ENCODE measurements around the gene BCL7C. TPM values are rescaled to one million over a fixed set of nuclear protein-coding genes. Genes with fewer than 3 reads are reported as not detected.
A peak's percentile ranks its signal among the peaks of the same experiment; 100 is the strongest.

The BCL7C gene
- total RNA-seq, 1 donor from 2014 or later, result 28.8 TPM

DNA sequence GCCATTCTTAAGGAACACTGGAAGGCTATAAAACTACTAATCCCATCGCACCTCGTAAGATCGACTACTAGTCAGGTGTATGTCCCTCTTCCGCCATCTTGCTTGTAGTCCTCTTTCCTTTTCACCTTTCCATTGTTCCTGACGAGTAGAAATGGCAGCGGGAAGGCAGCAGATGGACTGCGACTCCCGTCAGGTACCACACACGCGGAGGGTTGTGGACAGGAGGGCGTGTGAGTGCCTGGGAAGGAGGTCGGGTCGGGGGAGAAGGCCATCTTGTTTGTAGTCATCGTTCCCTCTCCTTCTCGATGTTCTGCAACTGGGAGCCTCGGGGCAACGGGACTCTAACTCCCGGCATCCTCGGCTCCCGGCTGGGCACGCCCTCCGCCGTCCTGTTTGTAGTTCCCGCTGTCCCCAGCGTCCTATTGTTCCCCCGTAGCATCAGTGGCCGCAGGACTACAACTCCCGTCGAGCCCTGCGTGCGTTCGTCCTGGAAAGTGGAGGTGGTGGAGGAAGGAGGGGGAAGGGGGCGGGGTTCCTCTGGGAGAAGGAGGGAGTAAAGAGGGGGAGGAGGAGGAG is 29.2 kb upstream of the BCL7C start:
- peak; percentile 99 for DNase-seq (ENCODE audit: low read depth, low spot score)

DNA sequence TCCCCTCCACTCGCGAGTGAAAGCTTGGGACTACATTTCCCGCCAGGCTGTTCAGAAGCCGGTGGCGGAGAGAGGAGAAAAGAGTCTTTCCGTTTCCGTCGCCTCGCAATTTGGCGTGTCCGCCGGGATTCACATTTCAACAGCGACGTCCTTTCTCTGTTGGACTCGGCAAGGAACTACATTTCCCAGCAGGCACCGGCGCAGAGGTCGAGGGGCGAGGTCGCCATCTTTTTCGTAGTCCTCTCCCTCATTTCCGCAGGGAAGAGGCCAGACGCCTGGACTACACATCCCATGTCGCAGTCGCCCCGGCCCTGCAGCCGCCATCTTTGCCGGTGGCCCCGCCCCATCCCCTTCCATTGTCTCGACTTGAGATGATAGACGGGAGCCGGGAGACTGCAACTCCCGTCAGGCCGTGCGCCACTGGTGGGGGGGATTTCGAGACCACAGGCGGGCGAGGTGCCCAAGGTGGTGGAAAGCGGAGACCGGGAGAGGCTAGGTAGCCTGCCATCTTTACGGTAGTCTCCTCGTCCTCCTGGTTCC is 28.6 kb upstream of the BCL7C start:
- peak; percentile 99 for DNase-seq (ENCODE audit: low read depth, low spot score)

DNA sequence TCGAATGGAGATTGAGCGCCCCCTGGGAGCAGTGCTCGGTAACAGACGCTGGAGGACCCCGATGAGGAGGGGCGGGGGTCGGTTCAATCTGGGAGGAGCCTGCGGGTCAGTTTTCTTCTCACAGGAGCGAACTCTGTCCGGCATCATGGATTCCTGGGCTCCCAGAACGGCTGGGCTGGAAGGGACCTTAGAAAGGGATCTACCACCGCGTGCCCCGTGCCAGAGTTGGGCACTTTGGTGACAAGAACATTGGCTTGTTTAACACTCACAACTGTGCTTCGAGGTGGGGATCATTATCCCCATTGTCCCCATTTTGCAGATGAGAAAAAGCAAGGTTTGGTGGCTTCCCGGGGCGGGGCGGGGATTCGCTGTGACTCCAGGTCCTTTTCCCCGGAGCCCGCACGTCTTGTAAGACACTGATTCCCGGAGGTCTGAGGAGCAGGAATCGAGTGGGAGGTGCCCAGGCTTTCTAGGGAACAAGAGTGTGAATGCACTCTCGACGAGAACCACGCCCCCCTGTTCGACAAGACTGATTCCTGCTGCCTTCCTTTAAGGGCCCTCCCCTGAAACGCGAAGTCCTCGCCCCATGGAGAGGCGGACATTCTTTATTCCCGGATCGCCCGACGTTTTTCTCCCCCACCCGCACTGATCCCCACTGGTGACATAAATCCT is 28.0 kb upstream of the BCL7C start:
- peak; percentile 77 for DNase-seq (ENCODE audit: low read depth, low spot score)

DNA sequence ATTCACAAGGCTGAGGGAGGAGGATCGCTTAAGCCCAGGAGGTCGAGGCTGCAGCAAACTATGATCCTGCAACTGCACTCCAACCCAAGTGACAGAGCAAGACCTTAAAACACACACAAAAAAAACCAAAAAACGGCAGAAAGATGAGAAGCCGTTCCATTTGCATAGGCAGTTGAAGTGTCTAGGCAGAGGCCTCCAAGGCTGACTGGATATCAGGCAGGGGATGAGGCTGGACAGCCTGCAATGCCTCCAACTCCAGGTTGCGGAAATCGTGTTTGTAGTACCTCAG is 27.5 kb upstream of the BCL7C start:
- DNase-seq (ENCODE audit: low read depth, low spot score), result no peak

DNA sequence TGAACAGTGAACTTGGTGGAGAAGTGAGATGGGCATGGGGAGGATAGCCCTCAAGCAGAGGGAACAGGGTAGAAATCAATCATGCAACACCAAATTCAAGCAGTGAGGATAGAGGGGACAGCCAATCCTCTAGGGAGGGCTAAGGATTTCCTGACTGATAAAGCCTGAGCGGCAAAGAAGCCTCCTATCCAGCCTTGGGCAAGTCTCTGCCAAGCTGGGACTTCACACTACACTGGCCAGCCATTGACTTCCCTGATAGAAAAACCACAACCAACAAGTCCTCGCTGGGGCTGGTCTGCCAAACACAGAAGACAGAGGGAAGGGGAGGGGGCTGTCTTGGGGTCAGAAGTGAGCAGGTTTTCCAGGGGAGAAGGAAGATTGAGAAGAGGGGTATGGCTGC is 27.0 kb upstream of the BCL7C start:
- no peak for DNase-seq (ENCODE audit: low read depth, low spot score)

DNA sequence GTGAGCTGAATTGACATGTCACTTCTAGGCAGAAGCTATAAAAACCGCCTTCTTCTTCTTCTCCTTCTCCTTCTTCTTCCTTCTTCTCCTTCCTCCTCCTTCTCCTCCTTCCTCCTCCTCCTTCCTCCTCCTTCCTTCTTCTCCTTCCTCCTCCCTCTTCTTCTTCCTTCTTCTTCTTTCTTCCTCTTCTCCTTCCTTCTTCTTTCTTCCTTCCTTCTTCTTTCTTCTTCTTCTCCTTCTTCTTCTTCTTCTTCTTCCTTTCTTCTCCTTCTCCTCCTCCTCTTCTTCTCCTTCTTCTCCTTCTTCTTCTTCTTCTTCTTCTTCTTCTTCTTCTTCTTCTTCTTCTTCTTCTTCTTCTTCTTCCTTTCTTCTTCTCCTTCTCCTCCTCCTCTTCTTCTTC is 24.7 kb upstream of the BCL7C start:
- DNase-seq (ENCODE audit: low read depth, low spot score), result no peak

DNA sequence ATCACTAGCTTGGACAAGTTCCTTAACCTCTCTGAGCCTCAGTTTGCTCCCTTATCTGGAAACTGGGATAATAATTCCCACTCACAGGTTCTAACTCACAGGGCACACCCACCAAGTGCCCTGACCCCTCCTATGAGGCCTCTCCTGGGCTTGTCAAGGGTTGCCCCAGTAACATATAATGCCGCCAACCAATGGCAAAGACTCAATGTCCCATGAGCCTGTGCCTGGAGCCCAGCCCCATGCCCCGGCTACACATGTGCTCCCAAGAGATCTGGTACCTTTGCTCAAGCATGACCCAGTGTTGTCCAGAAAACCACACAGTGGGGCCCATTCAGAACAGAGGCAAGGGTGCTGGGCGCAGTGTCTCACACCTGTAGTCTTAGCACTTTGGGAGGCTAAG is 21.0 kb upstream of the BCL7C start:
- no peak for DNase-seq (ENCODE audit: low read depth, low spot score)

DNA sequence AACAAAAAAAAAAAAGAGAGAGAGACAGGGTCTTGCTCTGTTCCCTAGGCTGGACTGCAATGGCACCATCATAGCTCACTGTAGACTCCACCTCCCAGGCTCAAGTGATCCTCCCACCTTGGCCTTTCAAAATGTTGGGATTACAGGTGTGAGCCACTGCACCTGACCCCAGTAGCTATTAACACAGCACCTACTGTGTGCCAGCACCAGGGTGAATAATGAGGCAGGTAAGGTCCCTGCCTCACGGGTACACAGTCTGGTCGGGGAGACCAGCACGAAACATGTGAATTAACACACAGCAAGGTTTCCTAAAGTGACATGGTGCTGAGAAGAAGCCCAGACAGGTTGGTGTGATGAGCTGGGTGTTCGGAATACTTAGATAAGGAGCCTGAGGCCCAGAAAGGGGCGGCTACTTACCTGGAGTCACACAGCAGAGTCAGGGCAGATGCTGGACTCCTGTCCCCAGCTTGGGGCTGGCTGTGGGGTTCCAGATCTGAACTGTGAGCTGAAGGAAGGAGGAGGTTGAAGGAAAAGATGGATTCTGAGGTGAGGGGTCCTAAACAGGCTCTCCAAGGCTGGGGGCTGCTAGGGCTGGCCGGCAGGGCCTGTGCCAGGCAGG is 19.0 kb upstream of the BCL7C start:
- no peak for DNase-seq (ENCODE audit: low read depth, low spot score)

DNA sequence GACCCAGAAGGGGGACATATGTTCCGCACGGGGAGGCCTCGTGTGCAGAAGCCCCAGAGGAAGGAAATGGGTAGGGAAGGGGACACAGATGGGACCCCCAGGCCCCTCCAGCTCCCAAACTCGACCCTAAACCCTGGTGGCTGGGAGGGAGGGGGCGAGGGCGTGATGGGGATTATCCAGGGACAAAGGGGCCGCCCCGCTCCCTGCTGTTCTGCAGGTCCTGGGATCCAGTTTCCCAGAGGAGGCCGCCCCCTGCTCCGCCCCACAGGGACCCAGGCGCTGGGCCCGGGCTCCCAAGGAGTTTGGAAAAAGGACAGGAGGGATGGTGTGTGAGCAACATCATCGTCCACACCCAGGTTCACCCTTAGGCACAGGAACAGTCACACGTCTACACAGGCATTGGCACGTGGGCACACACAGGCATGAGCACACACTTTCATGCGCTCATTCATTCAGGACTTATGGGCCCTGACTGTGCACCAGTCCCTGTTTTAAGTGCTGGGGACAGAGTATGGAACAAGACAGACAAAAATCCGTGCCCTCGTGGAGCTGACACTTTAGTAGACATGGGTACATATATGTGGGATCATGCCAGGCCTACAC is 16.7 kb upstream of the BCL7C start:
- no peak for DNase-seq (ENCODE audit: low read depth, low spot score)

DNA sequence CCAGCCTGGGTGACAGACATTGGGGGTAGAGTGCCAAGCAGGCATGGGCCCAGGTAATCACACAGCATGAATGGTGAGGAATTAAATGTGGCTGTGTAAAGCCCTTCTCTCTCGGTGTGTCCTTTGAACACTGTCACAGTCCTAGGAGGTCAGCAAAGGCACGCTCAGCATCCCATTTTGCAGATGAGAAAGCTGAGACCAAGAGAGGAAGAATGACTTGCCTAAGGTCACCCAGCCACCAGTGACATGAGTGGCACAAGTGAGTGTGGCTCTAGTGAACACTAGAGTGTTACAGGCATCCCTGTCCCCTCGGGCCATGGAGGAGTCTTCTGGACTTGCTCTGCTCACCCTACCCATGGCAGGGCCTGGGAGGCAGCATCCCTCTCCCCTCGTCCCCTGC is 13.2 kb upstream of the BCL7C start:
- no peak for DNase-seq (ENCODE audit: low read depth, low spot score)

DNA sequence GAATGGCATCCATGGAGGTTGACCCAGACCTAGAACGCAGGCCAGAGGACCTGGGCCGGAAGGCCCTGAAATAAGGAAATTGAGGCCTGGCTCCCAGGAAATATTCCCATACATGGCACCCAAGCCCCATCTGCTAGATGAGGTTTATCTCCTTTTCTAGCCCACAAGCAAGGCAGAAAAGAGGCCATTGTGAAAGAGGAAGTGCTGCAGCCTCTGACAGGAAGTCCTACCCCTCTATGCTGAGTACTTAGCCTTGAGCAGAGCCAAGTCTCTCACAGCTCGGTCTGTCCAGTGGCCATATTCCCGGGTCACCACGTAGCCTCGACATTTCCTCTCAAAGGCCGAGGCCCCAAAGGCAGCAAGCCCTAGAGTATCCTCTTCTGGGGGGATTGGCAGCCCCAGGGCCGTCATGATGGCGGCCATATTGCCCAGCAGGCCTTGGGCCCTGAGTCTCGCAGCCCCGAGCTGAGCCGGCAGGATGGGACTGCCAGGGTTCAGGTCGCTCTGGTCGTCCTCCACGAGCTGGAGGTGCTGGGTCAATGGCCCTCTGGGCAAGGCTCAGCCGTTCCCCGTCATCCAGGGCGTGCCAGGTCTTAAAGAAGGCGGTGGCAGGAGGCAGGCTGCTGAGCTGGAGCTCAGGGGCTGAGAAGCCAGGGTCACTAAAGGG is 10.4 kb upstream of the BCL7C start:
- DNase-seq (ENCODE audit: low read depth, low spot score), result no peak

DNA sequence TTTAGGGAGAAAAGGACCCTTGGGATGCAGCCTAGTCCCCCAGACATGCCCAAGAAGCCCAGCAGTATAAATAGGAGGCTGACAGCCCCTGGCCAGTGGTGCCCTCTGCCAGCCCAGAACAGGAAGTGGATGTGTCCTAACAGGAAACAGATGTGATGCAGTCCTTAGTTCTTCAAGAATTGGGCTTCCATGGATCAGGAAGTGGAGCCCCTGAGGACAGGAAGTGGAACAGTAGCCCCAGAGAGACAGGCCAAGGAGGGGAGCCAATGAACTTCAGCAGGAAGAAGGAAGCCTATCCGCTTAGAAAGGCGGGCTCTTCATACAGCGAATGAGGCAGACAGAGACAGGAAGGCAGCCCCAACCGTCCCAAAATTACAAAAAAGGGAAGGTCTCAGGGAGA is 9.7 kb upstream of the BCL7C start:
- peak; percentile 60 for DNase-seq (ENCODE audit: low read depth, low spot score)

DNA sequence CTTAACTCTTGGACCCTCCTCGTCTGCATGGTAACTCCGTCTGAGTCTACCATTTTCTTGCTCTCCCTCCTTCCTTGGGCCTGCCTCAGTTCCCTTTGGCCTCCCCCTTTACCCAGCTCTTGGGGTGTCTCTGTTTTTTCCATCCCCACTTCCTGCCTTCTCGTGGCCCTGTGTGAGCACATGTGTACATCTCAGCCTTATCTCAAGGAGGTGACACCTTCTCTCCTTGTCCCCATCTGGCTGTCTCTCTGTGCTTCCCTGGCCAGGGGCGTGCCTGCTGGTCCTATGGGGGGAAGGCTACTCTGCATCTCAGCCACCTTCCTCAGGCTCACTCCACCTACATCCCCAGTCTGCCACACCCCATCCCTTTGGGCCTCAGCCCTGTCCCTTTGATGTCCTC is 9.1 kb upstream of the BCL7C start:
- DNase-seq (ENCODE audit: low read depth, low spot score), result no peak

DNA sequence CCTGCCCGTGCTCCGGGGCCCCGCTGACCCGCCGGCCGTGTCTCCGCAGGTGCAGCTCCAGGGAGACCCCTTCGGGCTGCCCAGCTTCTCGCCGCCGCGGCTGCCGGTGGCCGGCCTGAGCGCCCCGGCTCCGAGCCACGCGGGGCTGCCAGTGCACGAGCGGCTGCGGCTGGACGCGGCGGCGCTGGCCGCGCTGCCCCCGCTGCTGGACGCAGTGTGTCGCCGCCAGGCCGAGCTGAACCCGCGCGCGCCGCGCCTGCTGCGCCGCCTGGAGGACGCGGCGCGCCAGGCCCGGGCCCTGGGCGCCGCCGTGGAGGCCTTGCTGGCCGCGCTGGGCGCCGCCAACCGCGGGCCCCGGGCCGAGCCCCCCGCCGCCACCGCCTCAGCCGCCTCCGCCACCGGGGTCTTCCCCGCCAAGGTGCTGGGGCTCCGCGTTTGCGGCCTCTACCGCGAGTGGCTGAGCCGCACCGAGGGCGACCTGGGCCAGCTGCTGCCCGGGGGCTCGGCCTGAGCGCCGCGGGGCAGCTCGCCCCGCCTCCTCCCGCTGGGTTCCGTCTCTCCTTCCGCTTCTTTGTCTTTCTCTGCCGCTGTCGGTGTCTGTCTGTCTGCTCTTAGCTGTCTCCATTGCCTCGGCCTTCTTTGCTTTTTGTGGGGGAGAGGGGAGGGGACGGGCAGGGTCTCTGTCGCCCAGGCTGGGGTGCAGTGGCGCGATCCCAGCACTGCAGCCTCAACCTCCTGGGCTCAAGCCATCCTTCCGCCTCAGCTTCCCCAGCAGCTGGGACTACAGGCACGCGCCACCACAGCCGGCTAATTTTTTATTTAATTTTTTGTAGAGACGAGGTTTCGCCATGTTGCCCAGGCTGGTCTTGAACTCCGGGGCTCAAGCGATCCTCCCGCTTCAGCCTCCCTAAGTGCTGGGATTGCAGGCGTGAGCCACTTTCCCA is 8.4 kb upstream of the BCL7C start:
- no peak for DNase-seq (ENCODE audit: low read depth, low spot score)

DNA sequence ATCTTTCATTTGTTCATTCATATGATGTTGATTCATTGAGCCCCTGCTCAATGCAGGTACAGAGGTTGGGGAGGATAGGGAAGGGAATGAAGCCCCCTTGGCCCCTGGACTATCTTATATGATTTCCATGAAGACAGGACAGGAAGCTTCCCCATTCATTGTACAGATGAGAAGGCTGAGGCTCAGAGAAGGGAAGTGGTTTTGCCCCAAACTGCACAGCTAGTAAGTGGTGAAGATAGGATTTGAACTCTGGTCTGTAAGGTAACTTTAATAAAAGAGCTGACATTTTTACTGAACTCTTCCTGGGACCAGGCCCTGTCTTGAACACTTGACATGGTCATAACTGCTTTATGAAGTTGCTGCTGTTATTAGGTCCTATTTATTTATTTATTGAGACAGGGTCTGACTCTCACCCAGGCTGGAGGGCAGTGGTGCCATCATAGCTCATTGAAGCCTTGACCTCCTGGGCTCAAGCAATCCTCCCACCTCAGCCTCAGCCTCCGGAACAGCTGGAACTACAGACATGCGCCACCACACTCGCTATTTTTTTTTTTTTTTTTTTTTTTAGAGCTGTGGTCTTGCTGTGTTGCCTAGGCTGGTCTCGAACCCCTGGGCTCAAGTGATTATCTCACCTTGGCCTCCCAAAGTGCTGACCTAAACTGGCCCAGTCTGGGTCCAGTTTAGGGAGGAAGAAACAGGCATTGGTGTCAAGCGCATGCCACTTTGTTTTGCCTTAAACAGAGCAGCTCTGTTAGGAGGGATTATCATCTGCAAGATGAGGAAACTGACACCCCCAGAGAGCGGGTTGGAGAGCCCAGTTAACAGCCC is 7.5 kb upstream of the BCL7C start:
- no peak for DNase-seq (ENCODE audit: low read depth, low spot score)

DNA sequence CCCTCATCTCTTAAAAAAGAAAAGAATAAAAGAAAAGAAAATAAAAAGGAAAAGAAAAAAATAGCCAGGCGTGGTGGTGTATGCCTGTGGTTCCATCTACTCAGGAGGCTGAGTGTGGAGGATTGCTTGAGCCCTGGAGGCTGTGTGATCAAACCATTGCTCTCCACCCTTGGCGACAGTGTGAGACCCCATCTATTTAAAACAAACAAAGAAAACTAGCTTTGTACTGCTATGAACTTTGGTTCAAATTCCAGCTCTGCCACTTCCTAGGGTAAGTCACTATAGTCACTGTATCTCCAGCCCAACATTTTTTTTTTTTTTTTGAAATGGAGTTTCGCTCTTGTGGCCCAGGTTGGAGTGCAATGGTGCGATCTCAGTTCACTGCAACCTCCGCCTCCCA is 6.7 kb upstream of the BCL7C start:
- no peak for DNase-seq (ENCODE audit: low read depth, low spot score)

DNA sequence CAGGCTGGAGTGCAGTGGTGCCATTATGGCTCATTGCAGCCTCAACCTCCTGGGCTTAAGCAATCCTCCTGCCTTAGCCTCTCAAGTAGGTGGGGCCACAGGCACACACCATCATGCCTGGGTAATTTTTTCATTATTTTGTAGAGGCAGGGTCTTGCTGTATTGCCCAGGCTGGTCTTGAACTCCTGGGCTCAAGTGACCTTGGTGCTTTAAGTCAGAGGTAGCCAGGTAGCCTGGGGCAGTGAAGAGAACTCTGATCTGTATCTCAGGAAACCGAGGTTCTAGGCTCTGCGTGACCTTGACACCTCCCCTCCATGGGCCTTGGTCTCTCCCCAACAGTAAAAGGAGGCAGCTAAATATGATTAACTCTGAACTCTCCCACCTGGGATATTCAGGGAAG is 5.9 kb upstream of the BCL7C start:
- no peak for DNase-seq (ENCODE audit: low read depth, low spot score)

DNA sequence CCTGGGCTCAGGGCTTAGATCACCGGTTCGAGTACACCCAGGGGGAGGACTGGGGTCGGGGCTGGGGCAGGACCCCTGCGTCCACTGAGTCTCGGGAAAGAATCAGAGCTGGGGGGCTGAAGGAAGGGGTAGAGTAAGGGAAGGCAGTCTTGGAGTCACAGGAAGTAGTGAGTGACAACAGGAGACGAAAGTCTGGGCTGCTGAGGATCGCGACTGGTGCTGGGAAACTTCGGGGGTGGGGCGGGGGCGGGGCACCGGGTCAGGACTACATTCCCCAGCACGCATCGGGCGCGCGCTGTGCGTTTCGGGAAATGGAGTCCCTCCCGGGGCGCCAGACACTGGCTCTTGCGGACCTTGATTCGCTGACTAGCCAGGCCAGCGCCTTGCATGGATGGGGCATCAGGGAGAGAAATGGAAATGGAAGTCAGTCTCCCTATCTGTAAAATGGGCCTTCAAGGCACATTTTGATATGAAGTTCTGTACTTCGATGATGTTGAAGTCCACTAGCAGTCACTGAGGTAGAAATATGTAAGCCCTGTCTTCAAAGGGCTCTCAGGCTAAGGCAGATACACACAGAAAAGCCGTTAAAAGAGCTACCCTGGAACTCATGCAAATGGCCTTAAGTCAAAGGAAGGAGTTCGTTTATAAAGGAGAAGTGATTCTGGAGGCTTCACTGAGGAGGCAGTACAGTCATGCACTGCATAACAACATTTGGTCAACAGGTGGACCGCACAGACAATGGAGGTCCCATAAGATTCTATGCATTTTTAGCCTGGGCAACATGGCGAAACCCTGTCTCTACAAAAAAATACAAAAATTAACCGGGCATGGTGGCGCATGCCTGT is 3.2 kb upstream of the BCL7C start:
- no peak for DNase-seq (ENCODE audit: low read depth, low spot score)

DNA sequence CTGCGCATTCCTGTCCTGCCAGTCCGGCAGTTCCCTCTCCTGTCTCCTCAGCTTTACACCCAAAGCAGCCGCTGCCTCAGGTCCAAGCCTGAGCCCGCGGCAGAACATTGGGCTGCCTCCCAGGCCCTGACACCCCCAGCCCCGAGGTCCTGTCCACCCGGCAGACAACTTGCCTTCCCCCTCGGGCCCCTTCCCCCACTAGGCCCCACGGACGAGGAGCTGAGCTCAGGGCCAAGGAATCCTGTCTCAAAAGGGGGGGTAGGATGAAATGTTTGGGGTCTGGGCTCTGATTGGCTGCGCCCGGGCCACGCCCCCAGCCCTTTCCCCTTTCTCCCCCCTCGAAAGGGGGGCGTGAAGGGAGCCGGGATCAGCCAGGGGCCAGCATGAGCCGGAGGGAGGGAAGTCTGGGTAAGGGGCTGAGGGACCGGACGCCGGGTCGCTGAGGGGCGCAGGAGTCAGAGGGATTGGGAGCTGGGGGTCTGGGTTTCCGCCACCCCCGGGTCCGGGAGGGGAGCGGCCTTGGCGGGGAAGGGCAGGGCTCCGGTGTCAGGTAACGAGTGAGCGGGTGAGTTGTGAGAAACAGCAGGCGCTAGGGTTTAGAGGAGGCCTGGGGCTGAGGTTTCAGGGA is 2.5 kb upstream of the BCL7C start, which contains the start of gene CTF1:
CTF1 (plus strand) TSS at position 354 of the 628 bp plus-strand sequence; CDS start at position 384, 30 bp downstream.
- DNase-seq (ENCODE audit: low read depth, low spot score), result no peak
